Tongue (tissue), 2 donors: ENCODE results near the gene OTUB2. TPM values are rescaled to one million over a fixed set of nuclear protein-coding genes. Genes with fewer than 3 reads are reported as not detected.

Experiments
- DNase-seq: peaks from one replicate; pipeline ENCODE4 v3.0.0-alpha.2; 2015
- total RNA-seq: library from RNA; depleted of rRNA; stranded (reverse); fragments of >200 nt; gene quantifications from one replicate; pipeline ENCODE4 v1.2.3, GENCODE V29; 2014

The OTUB2 gene
- 0.41 TPM for total RNA-seq

DNA sequence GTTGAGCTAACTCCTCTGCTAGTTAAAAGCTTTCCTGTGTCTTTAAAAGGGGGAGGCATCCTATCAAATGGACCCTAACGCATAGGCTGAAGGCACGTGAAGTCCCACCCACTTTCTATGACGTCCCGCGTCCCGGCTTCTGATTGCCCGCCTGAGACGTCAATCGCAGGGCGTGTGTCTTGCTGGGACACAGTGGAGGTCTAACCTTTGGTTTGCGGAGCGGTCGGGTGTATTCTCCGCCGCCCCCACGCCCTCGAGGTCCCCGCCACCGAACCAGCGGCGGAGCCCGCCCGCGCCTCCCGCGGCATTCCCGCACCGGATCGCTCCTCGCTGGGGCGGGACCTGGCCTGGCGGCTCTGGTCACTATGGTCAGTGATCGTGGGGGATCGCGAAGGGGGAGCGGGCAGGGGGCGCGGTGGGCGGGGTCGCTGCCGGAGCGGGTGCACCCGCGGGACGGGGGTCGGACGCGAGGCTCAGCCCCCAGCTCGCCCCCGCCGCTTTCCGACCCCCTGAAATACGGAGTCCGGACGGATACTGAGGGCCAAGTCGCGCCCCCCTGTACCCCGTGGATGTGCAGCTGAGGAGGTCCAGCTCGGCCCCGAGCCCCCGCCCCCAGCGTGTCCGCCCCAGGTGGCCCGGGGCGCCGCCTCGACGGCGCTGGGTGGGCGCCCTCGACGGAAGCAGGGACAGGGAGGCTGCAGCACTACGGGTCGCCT, at the start of gene OTUB2:
OTUB2 (plus strand) TSS at position 168 of the 716 bp plus-strand sequence; CDS start at position 366, 198 bp downstream.
- DNase-seq = peak; percentile 99

DNA sequence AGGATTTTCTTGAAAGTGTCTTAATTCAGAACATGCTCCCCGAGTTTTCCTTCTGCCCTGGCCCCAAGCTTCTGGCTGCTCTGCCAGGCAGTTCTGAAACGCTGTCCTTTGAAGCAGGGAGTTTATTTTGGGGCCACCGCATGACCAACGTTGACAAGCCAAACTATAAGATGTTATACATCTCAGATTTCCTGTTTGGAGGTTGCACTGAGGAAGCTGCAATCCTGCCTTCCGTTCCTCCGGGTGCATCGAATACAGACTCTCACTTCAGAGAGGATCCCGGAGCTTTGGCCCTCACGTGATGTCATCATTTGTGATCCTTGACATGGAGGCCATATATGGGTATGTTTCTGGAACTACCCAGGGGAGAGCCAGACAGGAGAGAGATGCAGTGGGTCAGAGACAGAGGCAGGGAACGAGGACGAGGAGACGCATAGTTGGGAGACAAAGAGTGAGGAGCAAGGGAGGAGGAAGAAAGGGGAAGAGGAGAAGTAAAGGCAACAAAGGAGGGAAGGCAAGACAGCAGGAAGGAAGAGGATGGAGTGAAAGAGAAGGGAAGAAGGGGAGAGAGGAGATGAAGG, 49.6 kb upstream of the OTUB2 start, which contains the start of gene ASB2:
ASB2 (minus strand) TSS at position 94 of the 581 bp plus-strand sequence. CDS start 12,031 bp downstream, outside the sequence.
- DNase-seq = no peak

DNA sequence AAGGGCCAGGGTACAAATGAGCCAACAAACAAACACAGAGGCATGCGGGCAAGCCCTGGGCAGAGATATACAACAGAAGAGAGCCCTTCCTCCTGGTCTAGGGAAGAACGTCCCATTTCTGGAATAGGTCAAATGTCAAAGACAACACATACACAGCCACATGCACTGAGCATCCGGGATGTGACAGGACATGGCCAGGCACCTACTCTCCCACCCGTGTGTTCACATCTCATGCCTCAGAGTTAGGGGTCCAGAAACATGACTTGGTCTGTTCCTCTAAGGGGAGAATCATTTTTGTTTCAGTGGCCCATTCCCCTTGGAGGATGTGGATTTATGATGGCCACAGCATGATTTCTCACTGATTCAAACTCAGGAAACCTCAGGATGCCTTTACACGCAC, 49.0 kb upstream of the OTUB2 start:
- no peak for DNase-seq

DNA sequence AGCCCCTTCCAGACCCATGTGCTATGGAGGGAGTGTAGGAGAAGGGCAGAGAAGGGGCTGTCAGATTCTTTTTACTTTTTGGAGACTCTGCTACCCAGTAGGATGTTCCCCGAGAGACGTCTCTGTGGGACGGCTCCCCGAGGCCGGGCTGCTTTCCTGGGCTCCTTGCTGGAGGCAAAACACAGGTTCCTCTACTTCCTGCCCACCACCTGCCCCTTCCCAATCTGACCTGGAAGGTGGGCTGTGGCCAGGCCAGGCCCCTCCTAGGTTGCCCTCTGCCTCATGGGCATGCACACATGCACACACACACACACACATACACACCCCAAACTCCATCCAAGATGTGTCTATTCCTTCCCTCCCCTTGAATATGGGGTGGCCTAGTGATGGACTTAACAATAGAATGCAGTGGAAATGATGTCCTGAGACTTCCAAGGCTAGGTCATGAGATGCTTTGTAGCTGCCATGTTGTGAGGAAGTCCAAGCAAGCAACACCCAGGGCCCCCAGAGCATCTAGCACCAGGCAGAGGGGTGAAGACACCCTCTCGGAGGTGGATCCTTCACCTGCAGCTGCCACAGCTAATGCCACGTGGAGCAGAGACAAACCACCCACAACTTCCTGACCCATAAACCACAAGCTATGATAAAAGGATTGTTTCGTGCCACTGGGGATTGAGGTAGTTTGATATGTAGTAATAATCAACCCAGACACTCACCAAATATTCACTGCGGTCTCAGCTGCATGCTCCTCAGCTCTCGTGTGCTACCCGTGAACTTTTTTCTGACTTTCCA, 48.2 kb upstream of the OTUB2 start:
- DNase-seq = no peak

DNA sequence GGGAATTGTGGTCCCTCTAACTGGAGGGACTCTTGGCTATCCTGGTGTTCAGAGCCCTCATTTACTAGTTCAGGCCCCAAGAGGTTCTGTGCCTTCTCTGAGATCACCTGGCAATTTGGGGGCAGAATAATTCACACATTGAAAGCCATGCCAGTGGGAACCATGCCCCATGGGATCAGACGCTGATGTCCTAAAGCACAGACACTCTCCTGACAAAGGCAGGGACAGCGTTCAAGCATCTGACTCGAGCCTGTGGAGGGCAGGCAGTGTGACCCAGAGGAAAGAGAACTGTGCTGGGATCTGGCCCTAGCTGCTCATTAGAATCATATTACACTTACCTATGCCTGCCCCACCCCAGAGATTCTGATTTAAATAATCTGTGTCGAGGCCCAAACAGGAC, 47.4 kb upstream of the OTUB2 start:
- DNase-seq = no peak

DNA sequence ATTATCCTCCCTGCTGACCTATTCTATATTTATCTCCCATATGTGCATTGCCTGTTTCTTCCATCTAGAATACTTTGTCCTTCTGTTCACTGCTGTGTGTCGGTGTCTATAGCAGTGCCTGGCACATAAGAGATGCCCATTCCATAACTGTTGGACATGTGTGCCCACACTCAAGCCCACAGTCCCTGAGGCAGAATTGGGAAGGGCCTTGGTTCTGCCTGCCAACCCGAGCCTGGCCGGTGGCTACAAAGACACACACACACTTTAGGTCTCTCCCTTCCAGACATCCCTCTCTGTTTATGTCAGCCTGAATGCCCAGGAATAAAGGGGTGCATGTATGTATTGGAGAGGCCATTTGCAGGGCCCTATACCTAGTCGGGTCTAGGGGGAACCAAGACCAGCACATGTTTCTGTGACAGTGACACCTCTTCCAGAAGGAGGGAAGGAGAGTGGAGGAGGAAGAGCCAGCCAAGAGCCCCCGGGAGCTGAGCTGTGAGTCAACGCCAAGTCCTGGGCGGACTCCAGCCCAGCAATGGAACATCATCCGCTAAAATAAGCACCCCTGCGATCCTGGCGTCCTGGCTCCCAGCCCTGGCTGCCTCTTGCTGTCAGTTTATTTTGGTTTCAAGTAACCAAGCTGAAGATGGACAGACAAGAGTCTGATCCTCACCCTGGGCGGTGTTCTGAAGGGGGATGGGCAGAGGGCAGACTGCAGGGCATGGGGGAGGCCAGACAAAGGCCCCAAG, 45.5 kb upstream of the OTUB2 start:
- peak; percentile 77 for DNase-seq

DNA sequence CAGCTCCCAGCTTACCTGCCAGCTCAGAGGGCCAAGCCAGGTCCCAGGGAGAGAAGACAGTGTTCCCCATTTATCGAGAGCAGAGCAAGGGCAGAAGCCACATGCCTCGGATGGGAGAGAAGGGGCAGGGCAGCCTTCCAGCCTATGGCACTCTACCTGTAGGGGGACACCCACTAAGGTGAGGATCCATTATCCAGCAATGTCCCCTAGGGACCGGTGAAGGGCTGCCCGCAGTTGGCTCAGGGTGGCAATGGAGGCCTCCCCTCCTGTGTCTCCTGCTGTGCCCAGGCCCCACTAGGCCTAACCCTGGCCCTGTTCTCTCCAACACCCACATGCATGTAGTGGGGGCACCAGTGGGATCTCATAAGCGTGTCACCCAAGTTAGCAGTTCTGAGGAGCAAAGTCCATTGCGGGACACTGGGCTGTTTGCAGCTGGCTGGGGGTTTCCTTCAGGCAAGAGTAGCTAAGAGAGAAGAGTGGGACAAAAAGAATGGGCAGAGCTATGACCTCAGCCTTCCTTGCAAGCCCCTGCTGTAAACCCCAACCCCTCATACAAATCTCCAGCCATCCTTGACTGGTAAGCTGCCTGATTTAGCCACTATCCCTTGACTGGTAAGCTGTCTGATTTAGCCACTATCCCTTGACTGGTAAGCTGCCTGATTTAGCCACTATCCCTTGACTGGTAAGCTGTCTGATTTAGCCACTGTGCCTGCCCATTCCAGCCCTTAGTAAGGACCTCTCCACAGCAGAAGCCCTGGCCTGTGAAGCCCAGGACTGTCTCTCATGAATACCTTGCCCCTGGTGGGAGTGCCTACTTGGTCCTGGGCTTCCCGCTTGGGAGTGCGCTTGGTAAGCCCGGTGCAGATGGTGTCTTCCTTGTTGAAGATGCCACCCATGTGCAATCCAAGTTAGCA, 44.6 kb upstream of the OTUB2 start:
- no peak for DNase-seq

DNA sequence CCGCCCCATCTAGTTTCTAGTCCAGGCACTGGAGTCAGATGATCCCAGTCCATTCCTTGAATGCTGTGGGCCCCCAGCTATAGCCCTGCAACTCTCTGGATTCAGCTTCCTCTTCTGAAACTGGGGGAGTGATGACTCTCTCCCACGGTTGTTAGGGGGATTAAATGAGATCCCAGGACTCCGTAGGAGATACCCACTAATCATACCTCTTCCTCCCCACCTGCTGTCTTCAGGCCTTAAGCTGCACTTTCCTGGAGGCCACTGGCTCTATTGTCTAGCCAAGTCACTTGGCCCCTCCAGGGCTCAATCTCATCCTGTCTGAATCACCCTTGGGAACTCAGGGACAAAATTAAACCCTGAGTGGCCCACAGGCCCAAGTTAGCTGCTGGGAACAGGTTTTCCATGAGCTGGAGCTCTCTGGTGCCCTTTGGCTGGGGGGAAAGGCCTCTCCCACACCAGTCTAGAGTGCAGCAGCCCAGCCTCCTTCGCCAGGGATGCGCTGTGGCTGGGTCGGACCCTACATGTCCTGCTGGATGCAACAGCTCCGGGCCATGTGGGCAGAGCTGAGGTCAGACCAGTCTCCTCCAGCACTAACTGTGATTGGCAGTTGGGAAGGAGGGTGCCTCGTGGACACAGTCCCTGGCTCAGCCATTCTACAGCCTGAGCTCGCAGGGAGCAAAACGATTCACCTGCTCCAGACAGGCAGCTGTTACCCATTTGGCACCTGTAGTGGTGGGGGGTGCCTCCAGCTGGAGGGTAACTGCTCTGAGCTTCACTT, 43.7 kb upstream of the OTUB2 start:
- no peak for DNase-seq

DNA sequence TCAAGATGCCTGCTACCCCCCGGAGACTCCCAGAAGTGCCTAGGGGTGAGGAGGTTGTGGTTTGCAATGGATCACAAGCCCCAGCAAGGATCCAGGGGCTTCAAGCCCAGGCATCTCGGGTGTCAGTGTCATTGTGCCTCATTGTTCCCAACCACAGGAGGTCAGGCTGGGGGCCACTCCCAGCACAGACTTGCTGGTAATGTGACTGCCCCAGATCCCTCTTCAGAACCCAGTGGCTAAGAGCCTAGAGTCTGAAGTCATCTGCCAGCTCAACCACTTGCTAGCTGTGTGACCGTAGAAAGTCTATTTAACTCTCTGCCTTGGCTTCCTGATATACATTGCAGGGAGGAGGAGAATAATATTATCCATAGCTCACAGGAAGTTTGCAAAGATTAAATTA, 42.1 kb upstream of the OTUB2 start:
- DNase-seq = no peak

DNA sequence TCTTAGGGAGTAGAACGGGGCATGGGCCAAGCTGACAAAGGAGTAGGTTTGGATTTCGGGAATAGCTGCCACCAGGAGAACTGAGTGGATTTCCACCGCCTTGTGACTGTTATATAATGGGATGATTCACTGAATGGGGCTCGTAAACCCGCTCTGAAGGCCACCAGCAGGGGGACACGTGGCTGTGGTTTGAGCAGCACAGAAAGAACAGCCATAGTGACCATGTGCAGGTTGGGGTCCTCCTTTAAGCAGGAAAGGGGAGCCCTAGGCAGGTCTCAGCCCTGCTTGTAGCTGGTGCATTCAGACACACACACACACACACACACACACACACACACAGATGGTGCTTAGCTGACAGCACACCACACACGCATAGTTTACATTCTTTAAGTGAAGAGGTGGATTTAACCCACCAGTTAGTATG, 41.1 kb upstream of the OTUB2 start:
- peak; percentile 64 for DNase-seq

DNA sequence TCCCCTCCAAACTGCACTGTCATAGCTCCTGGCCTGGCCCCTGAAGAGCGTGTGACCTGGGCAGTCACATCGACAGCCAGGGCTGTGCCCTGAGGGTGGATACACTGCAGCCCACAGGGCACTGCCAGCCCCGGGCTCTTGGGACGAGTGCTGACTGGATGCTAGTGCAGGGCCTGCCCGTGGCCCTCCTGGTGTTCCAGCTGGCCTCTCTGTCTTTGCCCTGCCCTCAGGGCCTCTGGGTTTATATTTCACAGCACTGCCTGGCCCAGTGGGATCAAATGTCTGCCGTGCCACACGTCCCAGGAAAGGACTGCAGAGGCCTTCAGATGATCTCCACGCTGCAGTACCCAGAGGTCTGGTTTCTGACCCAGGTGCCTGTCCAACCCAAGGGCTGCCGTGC, 39.2 kb upstream of the OTUB2 start:
- DNase-seq = peak; percentile 74

DNA sequence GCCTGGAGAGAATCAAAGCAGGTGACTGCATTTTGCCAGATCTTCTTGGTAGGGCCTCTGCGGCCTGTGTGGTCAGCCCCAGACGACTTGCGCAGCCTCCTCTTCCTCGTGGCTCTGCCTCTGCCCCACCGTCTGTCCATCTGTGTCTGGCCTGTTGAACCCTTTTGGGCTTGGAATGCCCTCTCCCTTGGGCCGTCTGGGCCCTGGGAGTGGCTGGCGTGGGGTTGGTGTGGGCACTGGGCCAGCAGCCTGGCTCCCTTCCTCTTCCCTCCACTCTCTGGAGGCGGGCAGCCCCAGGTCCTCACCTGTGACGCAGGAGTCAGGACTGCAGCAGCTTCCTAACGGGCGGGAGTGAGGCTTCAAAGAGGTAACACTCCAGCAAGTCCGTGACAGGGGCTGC, 38.8 kb upstream of the OTUB2 start:
- DNase-seq = no peak

DNA sequence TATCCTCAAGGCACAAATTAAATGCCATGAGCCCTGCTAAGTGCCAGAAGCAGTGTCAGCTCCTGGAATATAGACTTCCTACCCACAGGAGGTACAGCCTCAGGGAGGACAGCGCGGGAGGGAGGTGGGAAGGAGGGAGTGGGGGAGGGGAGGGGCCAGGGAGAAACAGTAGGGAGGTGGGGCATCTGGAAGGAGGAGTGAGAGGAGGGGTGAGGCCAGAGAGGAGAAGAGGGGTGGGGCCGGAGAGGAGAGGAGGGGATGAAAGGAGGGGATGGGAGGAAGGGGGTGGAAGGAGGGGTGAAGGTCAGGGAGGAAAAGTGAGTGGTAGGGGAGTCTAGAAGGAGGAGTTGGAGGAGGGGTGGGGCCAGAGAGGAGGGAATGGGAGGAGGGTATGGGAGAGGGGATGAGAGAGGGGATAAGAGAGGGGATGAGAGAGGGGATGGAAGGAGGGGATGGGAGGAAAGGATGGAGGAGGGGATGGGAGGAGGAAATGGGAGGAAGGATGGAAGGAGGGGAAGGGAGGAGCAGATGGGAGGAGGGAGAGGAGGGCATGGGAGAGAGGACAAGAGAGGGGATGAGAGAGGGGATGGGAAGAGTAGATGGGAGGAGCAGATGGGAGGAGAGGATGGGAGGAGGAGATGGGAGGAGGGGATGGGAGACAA, 38.2 kb upstream of the OTUB2 start:
- no peak for DNase-seq

DNA sequence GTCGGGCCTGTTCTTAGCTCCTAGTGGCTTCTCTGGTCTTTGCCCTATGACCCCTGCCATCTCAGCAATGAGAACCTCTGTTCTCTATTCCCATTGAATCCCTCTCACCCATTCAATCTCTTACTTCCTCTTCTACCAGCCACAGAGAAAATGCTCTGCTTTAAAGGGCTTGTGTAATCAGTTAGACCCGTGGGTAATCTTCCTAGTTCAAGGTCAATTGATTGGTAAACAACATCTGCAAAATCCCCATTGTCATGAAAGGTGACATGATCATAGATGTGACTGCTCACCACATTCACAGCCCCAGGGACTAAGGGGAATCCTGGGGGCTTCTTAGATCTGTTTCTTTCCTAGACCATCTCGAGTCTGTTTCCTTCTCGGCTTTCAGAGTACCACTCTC, 36.2 kb upstream of the OTUB2 start:
- DNase-seq = no peak

DNA sequence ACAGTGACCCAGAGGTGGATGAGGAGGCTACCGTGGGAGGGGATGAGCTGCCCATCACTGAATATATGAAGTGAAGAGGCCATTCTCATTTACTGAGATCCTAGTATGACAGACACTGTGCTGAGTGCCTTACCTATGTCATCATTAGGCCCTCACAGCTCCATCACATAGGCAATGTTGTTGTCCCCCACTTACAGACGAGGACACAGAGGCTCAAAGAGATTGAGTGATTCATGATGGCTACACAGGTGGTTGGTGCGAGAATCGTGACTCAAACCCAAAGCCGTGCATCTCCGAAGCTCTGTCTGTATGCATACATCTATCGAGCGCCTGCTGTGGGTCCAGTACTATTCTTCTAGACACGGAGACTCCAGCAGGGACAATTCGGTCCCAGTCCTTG, 34.9 kb upstream of the OTUB2 start:
- no peak for DNase-seq

DNA sequence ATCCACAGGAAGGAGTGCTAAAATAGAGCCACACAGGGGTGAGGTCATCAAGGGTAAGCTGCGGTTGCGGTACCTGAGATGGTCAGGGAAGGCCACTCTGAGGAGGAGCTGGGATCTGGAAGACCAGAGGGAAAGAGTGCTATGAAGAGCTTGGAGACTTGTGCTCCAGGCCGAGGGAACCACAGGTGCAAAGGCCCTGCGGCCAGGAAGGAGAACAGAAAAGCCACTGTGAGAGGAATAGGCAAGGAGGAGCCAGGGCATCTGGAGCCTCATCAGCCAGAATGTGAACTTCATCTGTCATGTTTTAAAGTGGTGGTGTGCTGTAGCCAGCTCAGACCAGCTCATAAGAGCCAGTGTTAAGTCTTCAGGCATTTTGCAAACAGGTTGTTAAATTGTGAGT, 34.5 kb upstream of the OTUB2 start:
- DNase-seq = no peak

DNA sequence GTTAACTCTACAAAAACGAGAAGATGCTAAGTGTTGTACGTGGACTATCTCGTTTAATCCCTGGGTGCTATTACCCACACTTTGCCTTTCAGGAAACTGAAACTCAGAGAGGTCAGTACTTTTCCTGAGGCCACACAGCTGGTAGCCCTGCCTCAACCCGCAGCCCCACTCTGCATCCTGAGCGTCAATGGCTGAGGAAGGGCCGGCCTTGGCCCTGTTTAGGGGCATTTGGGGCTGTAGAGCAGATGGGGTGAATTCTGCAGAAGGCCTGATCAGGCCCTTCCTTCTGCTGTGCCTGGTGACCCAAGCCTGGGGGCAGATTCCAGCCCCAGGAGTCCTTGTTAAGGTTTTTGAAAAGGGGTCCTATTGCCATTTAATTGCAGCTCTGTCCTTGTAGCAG, 32.8 kb upstream of the OTUB2 start:
- DNase-seq = no peak

DNA sequence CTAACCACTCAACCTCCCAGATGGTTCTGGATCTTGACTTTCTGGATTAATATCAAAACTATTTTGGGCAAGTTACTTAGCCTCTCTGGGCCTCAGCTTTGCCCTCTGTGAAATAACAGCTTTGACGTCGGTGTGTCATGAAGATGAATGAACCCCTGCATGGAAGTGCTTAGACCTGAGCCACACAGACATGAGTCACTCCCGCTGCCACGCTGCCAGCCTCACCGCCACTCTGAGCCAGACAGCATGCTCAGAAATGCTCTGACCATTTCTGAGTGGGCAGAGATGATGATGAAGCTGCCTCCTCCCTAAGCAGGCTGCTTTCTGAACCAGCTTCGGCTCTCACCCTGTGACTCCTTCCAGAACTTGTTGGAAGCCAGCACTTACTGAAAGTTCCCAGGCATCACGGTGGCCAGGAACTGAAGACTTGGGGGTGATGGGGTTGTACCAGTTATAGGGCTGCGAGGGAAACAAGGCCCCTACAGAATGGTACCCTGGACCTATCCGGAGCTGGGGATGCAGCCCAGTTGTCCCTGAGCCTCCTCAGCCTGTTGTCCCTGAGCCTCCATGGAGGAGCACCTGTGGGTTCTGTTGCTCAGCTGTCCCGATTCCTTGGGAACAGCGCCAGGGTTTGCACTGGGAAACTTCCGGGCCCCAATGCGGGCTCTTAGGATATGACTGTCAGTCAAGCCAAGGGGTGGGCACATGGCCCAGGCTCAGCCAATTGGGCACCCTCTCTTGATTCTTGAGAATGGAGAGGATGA, 31.0 kb upstream of the OTUB2 start:
- DNase-seq = peak; percentile 83

DNA sequence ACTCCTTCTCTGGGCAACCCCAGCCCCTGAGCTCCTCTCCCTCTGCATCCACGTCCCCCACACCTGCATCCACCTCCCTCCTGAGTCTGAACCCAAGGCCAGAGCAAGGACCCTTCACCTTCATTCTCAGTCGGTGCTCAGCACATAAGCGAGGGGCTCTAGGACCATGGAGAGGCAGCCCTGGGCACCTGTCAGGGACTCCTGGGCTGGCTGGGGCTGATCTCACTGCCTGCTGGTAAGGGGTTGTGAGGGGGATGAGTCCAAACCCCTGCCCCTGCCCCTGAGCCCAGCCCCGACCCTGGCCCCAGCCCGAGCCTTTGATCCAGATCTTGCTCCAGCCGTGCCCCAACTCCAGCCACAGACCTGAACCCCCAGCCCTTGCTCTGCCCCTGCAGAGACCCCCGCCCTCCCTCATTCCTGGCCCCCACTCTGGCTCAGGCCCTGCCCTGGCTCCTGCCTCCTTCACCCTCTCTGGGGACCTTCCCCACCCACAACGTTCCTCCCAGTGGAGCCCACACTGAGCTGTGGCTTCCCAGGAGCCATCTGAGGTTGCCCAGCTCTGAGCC, 29.9 kb upstream of the OTUB2 start:
- no peak for DNase-seq
